GM21423 (cell line): Measurements from ENCODE around the gene C20orf141.

Experiments
- ATAC-seq: cut with Tn5 transposase; IDR thresholded peaks from one replicate; pipeline ENCODE4 v1.9.1; 2021; ENCODE audit warnings: mild to moderate bottlenecking, moderate library complexity; ENCODE audit not compliant: unreplicated experiment

The C20orf141 gene

DNA sequence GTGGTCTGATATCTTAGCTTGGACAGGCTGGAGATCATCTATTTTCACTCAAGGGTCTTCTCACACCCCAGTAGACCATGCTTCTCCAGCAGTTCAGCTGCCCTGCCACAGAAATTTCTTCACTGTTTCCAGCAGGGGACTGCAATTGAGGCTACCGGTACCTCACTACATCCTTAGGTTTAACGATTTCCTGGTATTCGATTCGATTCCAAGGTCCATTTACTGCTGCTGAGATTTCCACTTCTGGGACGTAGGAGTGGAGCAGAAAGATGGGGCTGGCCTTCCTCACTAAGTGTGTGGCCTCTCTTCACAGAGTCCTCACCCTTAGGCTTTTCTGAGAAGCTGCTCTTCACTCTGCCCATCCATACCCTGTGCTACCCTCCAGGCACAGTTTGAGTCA lies 31.9 kb downstream of the C20orf141 start:
- ATAC-seq, result no peak

DNA sequence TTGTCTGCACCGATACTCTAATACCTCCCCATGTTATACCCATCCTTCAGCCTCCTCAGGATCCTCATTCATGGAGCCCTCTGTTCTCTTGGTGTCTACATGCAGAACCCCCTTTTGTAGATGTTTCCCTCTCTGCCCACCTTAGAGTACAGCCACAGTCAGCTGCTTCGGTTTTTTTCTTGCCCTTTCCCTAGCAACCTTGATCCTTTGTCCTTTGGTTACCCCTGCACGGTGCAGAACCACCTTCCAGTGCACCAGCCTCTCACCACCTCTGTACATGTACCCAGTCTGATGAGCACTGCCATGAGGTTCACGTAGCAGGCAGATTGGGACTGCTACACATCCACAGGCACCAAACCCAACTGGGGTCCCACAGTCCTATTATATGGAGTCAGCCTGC lies 33.0 kb downstream of the C20orf141 start:
- no peak for ATAC-seq

DNA sequence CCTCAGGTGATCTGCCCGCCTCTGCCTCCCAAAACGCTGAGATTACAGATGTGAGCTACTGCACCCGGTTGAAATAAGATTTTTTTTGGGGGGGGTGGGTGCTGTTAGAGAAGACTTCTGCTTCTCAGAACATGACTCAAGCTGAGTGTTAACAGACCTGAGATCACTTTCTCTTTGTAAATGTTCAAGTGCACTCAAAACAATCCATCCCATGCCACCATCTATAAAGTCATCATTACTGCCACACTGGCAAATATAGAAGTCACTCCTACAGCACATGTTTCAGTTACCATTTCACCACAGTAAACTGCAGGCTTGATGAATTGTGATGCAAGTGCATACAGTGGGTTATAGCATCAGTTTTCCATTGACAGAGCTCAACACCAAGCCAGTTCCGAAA lies 34.7 kb downstream of the C20orf141 start:
- no peak for ATAC-seq

DNA sequence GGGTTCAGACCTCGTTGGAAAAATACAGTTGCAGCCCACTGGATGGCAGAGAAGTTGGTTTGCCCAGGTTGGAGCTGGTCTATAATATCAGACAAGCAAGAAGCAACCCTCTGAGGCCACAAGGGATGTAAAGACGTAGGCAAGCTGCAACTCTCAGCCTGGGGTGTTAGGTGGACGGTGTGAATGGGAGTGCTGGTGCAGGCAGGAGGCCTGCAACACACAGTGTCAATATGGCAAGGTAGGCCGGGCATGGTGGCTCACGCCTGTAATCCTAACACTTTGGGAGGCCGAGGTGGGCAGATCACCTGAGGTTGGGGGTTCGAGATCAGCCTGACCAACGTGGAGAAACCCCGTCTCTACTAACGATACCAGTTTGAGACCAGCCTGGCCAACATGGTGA lies 36.3 kb downstream of the C20orf141 start:
- ATAC-seq, result no peak

DNA sequence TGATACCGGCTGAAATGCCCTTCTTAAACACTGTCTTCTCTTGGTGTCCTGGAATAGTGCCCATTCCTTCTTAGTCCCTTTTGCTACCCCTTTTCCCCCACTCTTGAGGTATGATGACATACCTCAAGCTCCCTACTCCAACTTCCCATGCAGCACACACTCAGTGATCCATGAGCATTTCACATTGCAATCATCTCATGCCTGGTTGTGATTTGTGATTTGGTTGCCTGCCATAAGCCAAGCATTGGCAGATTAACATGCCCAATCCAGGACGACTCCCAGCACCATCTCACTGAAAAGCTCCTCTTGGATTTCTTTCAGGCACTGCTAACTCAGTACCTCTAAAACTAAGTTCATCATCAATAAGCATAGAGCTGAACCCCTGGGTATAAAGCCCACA lies 43.8 kb downstream of the C20orf141 start:
- ATAC-seq, result no peak

DNA sequence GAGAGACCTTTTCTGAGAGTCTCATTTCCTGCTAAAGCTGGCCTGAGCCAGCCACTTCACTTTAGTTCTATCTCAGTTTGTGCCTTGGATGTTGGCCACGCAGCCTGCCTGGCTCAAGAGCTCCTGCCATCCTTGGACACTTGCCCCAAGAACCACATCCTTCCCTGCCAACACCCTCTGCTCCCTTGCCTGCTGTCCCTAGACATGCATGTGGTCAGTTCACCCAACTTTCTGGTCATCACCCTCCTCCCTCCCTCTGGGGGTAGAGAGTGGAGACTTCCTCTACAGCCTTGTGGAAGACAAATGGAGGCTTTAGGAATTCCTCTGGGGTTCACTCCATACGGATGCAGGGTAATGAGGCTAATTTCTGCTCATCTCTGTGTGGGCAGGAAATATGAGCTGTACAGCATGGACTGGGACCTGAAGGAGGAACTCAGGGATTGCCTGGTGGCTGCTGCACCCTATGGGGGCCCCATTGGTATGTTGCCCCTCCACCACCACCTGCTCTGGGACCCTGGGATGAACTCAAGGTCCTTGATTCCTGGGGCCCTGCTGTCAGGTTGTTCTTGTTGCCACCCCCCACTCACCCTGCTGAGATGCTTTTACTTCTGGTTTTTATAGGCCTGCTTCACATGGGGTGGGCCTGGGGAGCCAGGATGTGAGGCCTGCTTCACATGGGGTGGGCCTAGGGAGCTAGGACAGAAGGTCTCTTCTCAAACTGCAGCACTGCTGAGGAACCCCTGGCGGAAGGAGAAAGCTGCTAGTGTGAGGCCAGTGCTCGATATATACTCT lies 44.7 kb downstream of the C20orf141 start:
- ATAC-seq, result no peak

DNA sequence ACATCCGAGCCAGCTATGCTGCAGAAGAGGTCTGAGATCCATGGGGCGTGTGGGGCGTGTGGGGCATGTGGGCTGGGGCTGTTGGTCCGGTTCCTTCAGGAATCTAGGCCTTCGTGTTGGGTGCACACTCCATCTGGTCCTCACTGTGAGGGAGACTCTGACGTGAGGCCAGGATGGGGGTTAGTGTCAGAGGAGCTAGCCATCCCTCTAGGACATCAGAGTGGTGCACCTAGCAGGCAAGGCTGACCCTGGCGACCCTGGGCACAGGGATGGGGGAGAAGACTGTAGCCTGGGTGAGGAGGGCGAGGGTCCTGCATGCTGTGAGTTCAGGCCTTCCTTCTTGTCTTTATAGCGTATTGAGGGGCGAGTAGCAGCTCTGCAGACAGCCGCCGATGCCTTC lies 49.8 kb downstream of the C20orf141 start:
- ATAC-seq, result no peak

DNA sequence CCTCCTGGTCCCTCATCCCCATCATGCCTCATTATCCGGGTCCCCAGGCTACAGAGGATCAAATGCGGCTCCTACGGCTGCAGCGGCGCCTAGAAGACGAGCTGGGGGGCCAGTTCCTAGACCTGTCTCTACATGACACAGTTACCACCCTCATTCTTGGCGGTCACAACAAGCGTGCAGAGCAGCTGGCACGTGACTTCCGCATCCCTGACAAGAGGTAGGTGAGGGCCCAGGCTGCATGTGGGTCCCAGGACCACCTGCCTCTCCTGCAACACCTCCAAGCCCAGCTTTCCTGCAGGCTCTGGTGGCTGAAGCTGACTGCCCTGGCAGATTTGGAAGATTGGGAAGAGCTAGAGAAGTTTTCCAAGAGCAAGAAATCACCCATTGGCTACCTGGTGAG lies 50.3 kb downstream of the C20orf141 start:
- no peak for ATAC-seq
